ENCODE results near the gene HMCES. TPM values are rescaled to one million over a fixed set of nuclear protein-coding genes. Genes with fewer than 3 reads are reported as not detected.
"Not testable (repeated sequence)": the region's sequence is repeated elsewhere in the genome, so short reads cannot be mapped to it uniquely, and the experiment has no call there.

Gene HMCES
- total RNA-seq, 2 donors from 2014 or later: 45.0 to 53.7 TPM

GRCh38 chr3:129259612-129260477, 18.8 kb upstream of the HMCES start:
- no peaks in the 10 kb centered on the region for H3K27me3 ChIP-seq
- no peak overlapping the region for H3K4me3 ChIP-seq
- no peaks in the 10 kb centered on the region for H3K4me1 ChIP-seq
- H3K27ac ChIP-seq: peak overlapping the region; percentile 23
- peaks cover 68% of the 10 kb centered on the region for H3K36me3 ChIP-seq
- DNase-seq: peak; percentile 77
- no peaks in the 10 kb centered on the region for H3K9me3 ChIP-seq
- TF ChIP-seq, protein P1, sequence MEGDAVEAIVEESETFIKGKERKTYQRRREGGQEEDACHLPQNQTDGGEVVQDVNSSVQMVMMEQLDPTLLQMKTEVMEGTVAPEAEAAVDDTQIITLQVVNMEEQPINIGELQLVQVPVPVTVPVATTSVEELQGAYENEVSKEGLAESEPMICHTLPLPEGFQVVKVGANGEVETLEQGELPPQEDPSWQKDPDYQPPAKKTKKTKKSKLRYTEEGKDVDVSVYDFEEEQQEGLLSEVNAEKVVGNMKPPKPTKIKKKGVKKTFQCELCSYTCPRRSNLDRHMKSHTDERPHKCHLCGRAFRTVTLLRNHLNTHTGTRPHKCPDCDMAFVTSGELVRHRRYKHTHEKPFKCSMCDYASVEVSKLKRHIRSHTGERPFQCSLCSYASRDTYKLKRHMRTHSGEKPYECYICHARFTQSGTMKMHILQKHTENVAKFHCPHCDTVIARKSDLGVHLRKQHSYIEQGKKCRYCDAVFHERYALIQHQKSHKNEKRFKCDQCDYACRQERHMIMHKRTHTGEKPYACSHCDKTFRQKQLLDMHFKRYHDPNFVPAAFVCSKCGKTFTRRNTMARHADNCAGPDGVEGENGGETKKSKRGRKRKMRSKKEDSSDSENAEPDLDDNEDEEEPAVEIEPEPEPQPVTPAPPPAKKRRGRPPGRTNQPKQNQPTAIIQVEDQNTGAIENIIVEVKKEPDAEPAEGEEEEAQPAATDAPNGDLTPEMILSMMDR (IDR thresholded peaks at IDR 0.05): no peak
- intact Hi-C loops (cut with DNase I): no loop called here
- no peak overlapping the region for H3K9ac ChIP-seq (ENCODE audit: low read depth in 2 of 2, low read length in 2 of 2)

DNA sequence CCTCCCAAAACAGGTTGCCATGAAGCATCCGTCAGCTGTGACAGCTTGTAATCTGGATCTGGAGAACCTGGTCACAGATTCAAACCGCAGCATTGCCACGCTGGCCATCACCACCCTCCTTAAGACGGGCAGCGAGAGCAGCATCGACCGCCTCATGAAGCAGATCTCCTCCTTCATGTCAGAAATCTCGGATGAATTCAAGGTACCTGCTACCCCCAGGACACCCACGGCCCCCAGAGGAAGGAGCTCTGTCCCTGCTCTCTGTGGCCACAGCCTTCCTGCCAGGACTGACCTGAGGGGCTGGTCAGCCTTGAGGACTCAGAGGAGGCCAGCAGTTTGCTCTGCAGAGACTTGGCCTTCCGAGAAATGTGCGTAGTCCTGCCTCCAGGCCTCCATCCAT, 18.1 kb upstream of the HMCES start:
- H3K4me1 ChIP-seq: no peaks in the 10 kb centered on the region
- peaks cover 64% of the 10 kb centered on the region for H3K36me3 ChIP-seq
- no peak overlapping the region for H3K27ac ChIP-seq
- intact Hi-C loops (cut with DNase I): no loop called here
- DNase-seq: no peak
- no peak overlapping the region for H3K9ac ChIP-seq (ENCODE audit: low read depth in 2 of 2, low read length in 2 of 2)
- H3K9me3 ChIP-seq: no peaks in the 10 kb centered on the region
- no peak overlapping the region for H3K4me3 ChIP-seq
- no peaks in the 10 kb centered on the region for H3K27me3 ChIP-seq
- TF ChIP-seq, protein P1 (IDR thresholded peaks at IDR 0.05): no peak

GRCh38 chr3:129261894-129262293, 16.8 kb upstream of the HMCES start:
- no peak for DNase-seq
- Histone ChIP-seq H3K9me3 (no peaks in the 10 kb centered on the region), H3K4me1 (no peaks in the 10 kb centered on the region), H3K27me3 (no peaks in the 10 kb centered on the region), H3K27ac (no peak overlapping the region), H3K36me3 (peaks cover 62% of the 10 kb centered on the region), H3K9ac (ENCODE audit: low read depth in 2 of 2, low read length in 2 of 2) (no peak overlapping the region), H3K4me3 (no peak overlapping the region)
- intact Hi-C loops (cut with DNase I): no loop called here
- TF ChIP-seq, protein P1 (IDR thresholded peaks at IDR 0.05): no peak

GRCh38 chr3:129263161-129263910, 15.3 kb upstream of the HMCES start:
- H3K9ac ChIP-seq (ENCODE audit: low read depth in 2 of 2, low read length in 2 of 2): no peak overlapping the region
- DNase-seq: no peak
- no peaks in the 10 kb centered on the region for H3K27me3 ChIP-seq
- no peaks in the 10 kb centered on the region for H3K4me1 ChIP-seq
- peaks cover 62% of the 10 kb centered on the region for H3K36me3 ChIP-seq
- TF ChIP-seq, protein P1 (IDR thresholded peaks at IDR 0.05): no peak
- no peak overlapping the region for H3K4me3 ChIP-seq
- intact Hi-C loops (cut with DNase I): no loop called here
- no peak overlapping the region for H3K27ac ChIP-seq
- H3K9me3 ChIP-seq: no peaks in the 10 kb centered on the region

DNA sequence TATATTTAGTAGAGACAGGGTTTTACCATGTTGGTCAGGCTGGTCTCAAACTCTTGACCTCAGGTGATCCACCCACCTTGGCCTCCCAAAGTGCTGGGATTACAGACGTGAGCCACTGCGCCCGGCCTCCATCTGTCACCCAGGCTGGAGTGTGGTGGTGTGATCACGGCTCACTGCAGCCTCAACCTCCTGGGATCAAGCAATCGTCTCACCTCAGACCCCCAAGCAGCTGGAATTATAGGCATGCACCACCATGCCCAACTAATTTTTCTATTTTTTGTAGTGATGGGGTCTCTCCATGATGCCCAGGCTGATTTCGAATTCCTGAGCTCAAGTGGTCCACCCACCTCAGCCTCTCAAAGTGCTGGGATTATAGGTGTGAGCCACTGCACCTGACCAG, 13.7 kb upstream of the HMCES start:
- H3K27ac ChIP-seq; DNase-seq; H3K4me3 ChIP-seq; H3K9ac ChIP-seq (ENCODE audit: low read depth in 2 of 2, low read length in 2 of 2); H3K9me3 ChIP-seq; H3K27me3 ChIP-seq; intact Hi-C loops (cut with DNase I); H3K4me1 ChIP-seq: not testable (repeated sequence)
- H3K36me3 ChIP-seq: peaks cover 67% of the 10 kb centered on the region

All from colonic mucosa (tissue), 4 donors.